SJCRH30 (cell line): ENCODE results near the gene BTBD17. TPM values are rescaled to one million over a fixed set of nuclear protein-coding genes. Genes with fewer than 3 reads are reported as not detected.

Experiments used
- DNase-seq, 2 experiments: peaks; one replicate each; pipeline ENCODE4 v3.0.0-alpha.2; 2015 to 2020
- H3K27ac ChIP-seq: fragments of 250-450 bp; sonication (Bioruptor Pico); 2 replicates; pipeline ENCODE4 v1.5.1; 2020; ENCODE audit warnings: mild to moderate bottlenecking, moderate library complexity
- H3K27me3 ChIP-seq: fragments of 250-450 bp; sonication (Bioruptor Pico); 2 replicates; pipeline ENCODE4 v1.5.1; 2020; ENCODE audit warnings: mild to moderate bottlenecking, moderate library complexity
- H3K36me3 ChIP-seq: fragments of 250-450 bp; sonication (Bioruptor Pico); 2 replicates; pipeline ENCODE4 v1.5.1; 2020; ENCODE audit warnings: mild to moderate bottlenecking, moderate library complexity
- H3K4me1 ChIP-seq: fragments of 250-450 bp; sonication (Bioruptor Pico); 2 replicates; pipeline ENCODE4 v1.5.1; 2020; ENCODE audit warnings: mild to moderate bottlenecking, moderate library complexity
- H3K4me3 ChIP-seq: fragments of 250-450 bp; sonication (Bioruptor Pico); 2 replicates; pipeline ENCODE4 v1.5.1; 2020; ENCODE audit warnings: mild to moderate bottlenecking, moderate library complexity
- H3K9me3 ChIP-seq: fragments of 250-450 bp; sonication (Bioruptor Pico); replicated peaks from 2 replicates; pipeline ENCODE4 v1.5.1; 2020; ENCODE audit warnings: mild to moderate bottlenecking, moderate library complexity
- total RNA-seq: library from RNA; depleted of rRNA; stranded (reverse); fragments of >200 nt; shearing (Covaris generic); gene quantifications from 2 replicates; pipeline ENCODE4 v1.2.3, GENCODE V29; 2014

BTBD17 gene
- total RNA-seq, 1 experiment from 2014 or later, result not detected

GRCh38 chr17:74342224-74342623 lies 19.4 kb downstream of the BTBD17 start:
- Histone ChIP-seq H3K4me3 (no peak overlapping the region), H3K27me3 (peaks cover 27% of the 10 kb centered on the region), H3K27ac (no peak overlapping the region), H3K9me3 (no peaks in the 10 kb centered on the region), H3K36me3 (no peaks in the 10 kb centered on the region), H3K4me1 (no peaks in the 10 kb centered on the region)
- no peak for DNase-seq

DNA sequence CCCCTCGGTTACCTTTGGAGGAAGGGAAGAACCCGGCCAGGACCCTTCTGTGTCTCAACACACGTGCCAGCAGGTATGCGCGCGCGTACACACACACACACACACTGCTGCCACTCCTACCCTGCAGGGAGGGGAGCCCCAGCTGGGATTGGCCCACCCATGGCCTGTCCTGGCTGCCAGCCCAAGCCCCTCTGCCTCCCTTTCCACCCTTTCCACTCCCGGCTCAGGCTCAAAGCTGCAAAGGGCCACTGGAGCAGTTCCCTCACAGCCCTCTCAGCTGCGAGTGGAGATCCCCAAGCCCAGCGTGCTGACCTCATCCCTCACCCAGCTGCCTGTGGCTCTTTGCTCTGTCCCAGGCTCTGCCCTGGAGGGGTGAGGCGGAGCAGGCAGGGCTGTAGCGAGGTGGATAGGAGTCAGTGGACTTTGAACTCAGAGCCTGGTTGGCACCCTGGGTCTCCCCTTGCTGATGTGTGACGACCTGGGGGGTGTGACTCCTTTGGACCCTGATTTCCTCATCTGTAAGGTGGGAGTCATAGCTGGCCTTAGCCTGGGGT lies 21.1 kb downstream of the BTBD17 start:
- DNase-seq, result peak; percentile 25 to 39
- Histone ChIP-seq H3K27ac (no peak overlapping the region), H3K36me3 (no peaks in the 10 kb centered on the region), H3K9me3 (no peaks in the 10 kb centered on the region), H3K4me3 (no peak overlapping the region), H3K27me3 (peaks cover 26% of the 10 kb centered on the region), H3K4me1 (no peaks in the 10 kb centered on the region)

- H3K27ac ChIP-seq, result no peak overlapping the region
- no peaks in the 10 kb centered on the region for H3K4me1 ChIP-seq
- DNase-seq, result no peak
- H3K9me3 ChIP-seq, result 0 out of 2 replicates have a peak, but pooled peaks cover under 1% of the 10 kb centered on the region
- H3K27me3 ChIP-seq, result peaks cover 17% of the 10 kb centered on the region
- no peaks in the 10 kb centered on the region for H3K36me3 ChIP-seq
- H3K4me3 ChIP-seq, result no peak overlapping the region
These were observed 22.0 kb downstream of the BTBD17 start for GRCh38 chr17:74339537-74340195.

DNA sequence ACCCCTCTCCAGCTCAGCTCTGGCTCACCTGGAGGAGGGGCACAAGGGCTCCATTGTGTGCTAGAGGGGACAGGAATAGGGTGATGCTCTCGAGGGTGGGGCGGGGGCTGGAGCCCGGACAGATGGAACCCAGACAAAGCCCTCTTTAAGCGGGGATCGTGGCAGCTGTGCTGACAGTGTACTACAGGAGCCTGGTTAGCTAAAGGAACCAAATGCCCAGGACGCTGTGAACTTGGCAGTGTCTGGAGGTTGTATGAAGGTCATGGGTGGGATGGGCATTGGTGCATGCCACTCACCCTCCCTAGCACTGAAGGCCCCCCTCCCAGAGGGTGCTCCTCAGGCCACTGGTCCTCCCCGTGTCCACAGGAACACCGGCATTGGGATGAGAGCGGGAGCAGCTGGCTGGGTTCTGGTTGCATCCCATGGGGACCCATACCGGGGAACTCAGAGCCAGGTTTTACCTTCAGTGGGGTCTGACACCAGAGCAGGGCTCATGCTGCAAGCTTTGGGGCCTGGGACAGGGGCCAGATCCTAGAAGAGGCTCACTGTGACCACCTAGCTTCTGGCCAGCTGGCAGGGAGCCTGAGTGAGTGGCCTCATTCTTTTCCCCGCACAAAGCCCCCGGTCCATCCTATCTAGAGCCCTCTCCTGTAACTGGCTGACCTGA lies 23.7 kb downstream of the BTBD17 start:
- Histone ChIP-seq H3K9me3 (peaks cover 3% of the 10 kb centered on the region; the same call in 1 of the 2 replicates), H3K4me3 (no peak overlapping the region), H3K36me3 (no peaks in the 10 kb centered on the region), H3K4me1 (peaks cover 4% of the 10 kb centered on the region; the same call in 1 of the 2 replicates), H3K27ac (no peak overlapping the region), H3K27me3 (peaks cover 8% of the 10 kb centered on the region)
- peak; percentile 32 to 66 for DNase-seq

DNA sequence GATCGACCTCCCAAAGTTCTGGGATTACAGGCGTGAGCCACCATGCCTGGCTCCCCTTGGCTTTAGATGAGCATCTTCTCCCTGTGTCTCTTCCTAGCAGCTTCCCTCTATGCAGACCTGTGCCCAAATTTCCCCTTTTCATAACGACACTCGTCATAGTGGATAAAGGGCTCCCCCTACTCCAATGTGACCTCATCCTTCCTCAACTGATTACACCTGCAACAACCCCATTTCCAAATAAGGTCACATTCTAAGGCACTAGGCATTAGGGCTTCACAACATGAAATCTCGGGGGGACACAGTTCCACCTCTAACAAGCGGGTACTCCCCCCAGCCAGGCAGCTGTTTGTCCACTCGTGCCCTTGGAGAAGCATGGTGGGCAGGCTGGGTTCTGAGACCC lies 25.4 kb downstream of the BTBD17 start:
- H3K9me3 ChIP-seq, result peaks cover 3% of the 10 kb centered on the region; the same call in 1 of the 2 replicates
- H3K4me3 ChIP-seq, result no peak overlapping the region
- no peaks in the 10 kb centered on the region for H3K36me3 ChIP-seq
- H3K4me1 ChIP-seq, result peaks cover 16% of the 10 kb centered on the region
- peaks cover 4% of the 10 kb centered on the region for H3K27me3 ChIP-seq
- DNase-seq, result no peak
- no peak overlapping the region for H3K27ac ChIP-seq

DNA sequence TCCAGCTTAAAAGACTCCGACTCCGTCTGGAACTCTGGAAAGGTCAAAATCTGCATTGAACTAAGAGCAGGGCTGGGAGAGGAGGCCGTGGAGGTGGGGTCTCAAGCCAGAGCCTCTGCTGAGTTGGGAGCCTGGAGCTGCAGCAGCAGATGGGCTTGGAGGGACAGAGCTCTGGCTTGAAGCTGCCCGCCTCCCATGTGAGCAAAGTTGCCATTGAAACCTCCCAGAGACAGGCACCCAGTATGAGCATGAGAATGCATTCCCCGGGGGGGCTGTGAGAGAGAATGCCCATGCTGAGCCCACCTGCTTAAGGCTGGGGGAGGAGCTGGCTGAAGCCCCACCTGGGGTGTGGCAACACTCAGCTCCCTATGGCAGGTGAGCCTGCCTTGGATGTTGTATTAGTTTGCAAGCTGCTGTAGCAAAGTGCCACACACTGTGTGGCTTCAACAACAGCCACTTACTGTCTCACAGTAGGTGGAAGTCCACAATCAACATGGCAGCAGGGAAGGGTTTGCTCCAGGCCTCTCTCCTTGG lies 26.1 kb downstream of the BTBD17 start:
- no peak for DNase-seq
- Histone ChIP-seq H3K4me3 (no peak overlapping the region), H3K9me3 (peaks cover 3% of the 10 kb centered on the region; the same call in 1 of the 2 replicates), H3K27ac (no peak overlapping the region), H3K4me1 (peaks cover 16% of the 10 kb centered on the region), H3K27me3 (no peaks in the 10 kb centered on the region; the same call in 1 of the 2 replicates), H3K36me3 (no peaks in the 10 kb centered on the region)

GRCh38 chr17:74334393-74335039 lies 27.2 kb downstream of the BTBD17 start:
- no peak for DNase-seq
- Histone ChIP-seq H3K4me1 (peaks cover 16% of the 10 kb centered on the region), H3K4me3 (no peak overlapping the region), H3K9me3 (peaks cover 3% of the 10 kb centered on the region; the same call in 1 of the 2 replicates), H3K27me3 (no peaks in the 10 kb centered on the region; the same call in 1 of the 2 replicates), H3K36me3 (no peaks in the 10 kb centered on the region), H3K27ac (no peak overlapping the region)

GRCh38 chr17:74332763-74333283 lies 28.8 kb downstream of the BTBD17 start:
- H3K36me3 ChIP-seq, result no peaks in the 10 kb centered on the region
- no peaks in the 10 kb centered on the region for H3K27me3 ChIP-seq

GRCh38 chr17:74332017-74332650 lies 29.5 kb downstream of the BTBD17 start:
- H3K27ac ChIP-seq, result no peak overlapping the region
- H3K9me3 ChIP-seq, result peaks cover 3% of the 10 kb centered on the region; the same call in 1 of the 2 replicates
- no peak for DNase-seq
- no peak overlapping the region for H3K4me3 ChIP-seq
- H3K4me1 ChIP-seq, result peaks cover 16% of the 10 kb centered on the region
- H3K27me3 ChIP-seq, result no peaks in the 10 kb centered on the region
- no peaks in the 10 kb centered on the region for H3K36me3 ChIP-seq

More at GRCh38 chr17:74332763-74333283, 28.8 kb downstream of the BTBD17 start:
- Histone ChIP-seq H3K9me3 (peaks cover 3% of the 10 kb centered on the region; the same call in 1 of the 2 replicates), H3K4me1 (peaks cover 16% of the 10 kb centered on the region), H3K4me3 (no peak overlapping the region), H3K27ac (no peak overlapping the region)
- DNase-seq, result peak; percentile 84 to 87

DNA sequence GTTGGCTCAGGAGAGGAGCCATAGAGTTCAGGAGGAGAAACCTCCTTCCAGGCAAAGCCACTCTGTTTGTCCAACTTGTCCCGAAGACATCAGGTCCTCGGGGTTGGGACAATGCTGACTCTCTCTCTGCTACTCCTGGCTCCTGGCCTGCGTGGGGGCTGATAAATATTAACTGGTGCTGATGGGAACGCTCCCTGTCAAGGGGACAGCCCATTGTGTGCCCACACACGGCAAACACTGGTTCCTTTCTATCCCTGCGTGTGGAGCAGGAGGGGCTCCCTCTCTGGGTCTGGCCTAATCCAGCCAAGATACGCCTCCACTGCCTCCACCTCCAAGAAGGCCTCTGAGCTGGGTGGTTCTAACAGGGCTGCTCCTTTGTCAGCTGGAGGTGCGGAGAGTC lies 31.2 kb downstream of the BTBD17 start:
- Histone ChIP-seq H3K36me3 (no peaks in the 10 kb centered on the region), H3K4me3 (no peak overlapping the region), H3K27ac (no peak overlapping the region), H3K4me1 (peaks cover 16% of the 10 kb centered on the region), H3K9me3 (peaks cover 3% of the 10 kb centered on the region; the same call in 1 of the 2 replicates), H3K27me3 (no peaks in the 10 kb centered on the region)
- no peak for DNase-seq

GRCh38 chr17:74329378-74329777 lies 32.3 kb downstream of the BTBD17 start:
- Histone ChIP-seq H3K4me1 (peaks cover 16% of the 10 kb centered on the region), H3K27ac (no peak overlapping the region), H3K4me3 (no peak overlapping the region), H3K9me3 (no peaks in the 10 kb centered on the region; the same call in 1 of the 2 replicates), H3K36me3 (no peaks in the 10 kb centered on the region), H3K27me3 (no peaks in the 10 kb centered on the region; the same call in 1 of the 2 replicates)
- DNase-seq, result no peak

GRCh38 chr17:74328487-74328886 lies 33.2 kb downstream of the BTBD17 start:
- DNase-seq, result no peak
- Histone ChIP-seq H3K36me3 (no peaks in the 10 kb centered on the region), H3K9me3 (no peaks in the 10 kb centered on the region), H3K27ac (no peak overlapping the region), H3K4me3 (no peak overlapping the region), H3K27me3 (no peaks in the 10 kb centered on the region; the same call in 1 of the 2 replicates), H3K4me1 (peaks cover 15% of the 10 kb centered on the region)

DNA sequence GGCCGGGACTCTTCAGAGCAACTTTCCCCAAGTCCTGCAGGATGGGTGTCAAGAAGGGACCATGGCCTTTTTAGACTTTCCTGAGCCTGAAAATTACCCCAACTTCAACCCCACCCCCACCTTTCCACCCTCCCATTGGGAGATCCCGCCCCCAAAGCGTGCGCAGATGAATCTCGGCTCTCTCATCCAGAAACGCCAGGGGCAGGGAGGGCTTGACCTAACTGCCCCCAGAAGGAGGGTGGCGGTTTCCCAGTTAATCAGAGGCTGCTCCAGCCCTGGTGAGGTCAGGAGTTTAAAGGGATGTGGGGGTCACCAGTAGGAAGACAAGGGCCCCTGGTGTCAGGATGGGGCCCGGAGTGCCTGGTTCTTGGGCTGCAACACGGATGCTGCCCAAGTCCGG lies 35.2 kb downstream of the BTBD17 start:
- no peak overlapping the region for H3K4me3 ChIP-seq
- no peak for DNase-seq
- no peaks in the 10 kb centered on the region for H3K9me3 ChIP-seq
- no peaks in the 10 kb centered on the region for H3K36me3 ChIP-seq
- no peaks in the 10 kb centered on the region; the same call in 1 of the 2 replicates for H3K27me3 ChIP-seq
- H3K4me1 ChIP-seq, result no peaks in the 10 kb centered on the region
- H3K27ac ChIP-seq, result no peak overlapping the region
